ENCODE data around the gene PLEKHA6.

PLEKHA6 gene

GRCh38 chr1:204222006-204222763 lies 137.5 kb downstream of the PLEKHA6 start:
- DNase-seq (ENCODE audit: low read depth), result no peak
- TF ChIP-seq CTCF (IDR thresholded peaks at IDR 0.05; ENCODE audit: control insufficient read depth, extremely low read depth, insufficient read depth), result no peak
- no peak overlapping the region for H3K4me3 ChIP-seq (ENCODE audit: low read depth, low read length)

GRCh38 chr1:204221271-204221670 lies 138.5 kb downstream of the PLEKHA6 start:
- DNase-seq (ENCODE audit: low read depth), result no peak
- no peak for TF ChIP-seq CTCF (IDR thresholded peaks at IDR 0.05; ENCODE audit: control insufficient read depth, extremely low read depth, insufficient read depth)
- H3K4me3 ChIP-seq (ENCODE audit: low read depth, low read length), result no peak overlapping the region

GRCh38 chr1:204219971-204220616 lies 139.6 kb downstream of the PLEKHA6 start:
- no peak overlapping the region for H3K4me3 ChIP-seq (ENCODE audit: low read depth, low read length)
- DNase-seq (ENCODE audit: low read depth), result no peak
- TF ChIP-seq CTCF (IDR thresholded peaks at IDR 0.05; ENCODE audit: control insufficient read depth, extremely low read depth, insufficient read depth), result no peak

- H3K4me3 ChIP-seq (ENCODE audit: low read depth, low read length), result no peak overlapping the region
- no peak for DNase-seq (ENCODE audit: low read depth)
- no peak for TF ChIP-seq CTCF (IDR thresholded peaks at IDR 0.05; ENCODE audit: control insufficient read depth, extremely low read depth, insufficient read depth)
These were observed 141.2 kb downstream of the PLEKHA6 start for GRCh38 chr1:204218552-204218951.

- no peak for DNase-seq (ENCODE audit: low read depth)
- TF ChIP-seq CTCF (IDR thresholded peaks at IDR 0.05; ENCODE audit: control insufficient read depth, extremely low read depth, insufficient read depth), result no peak
- no peak overlapping the region for H3K4me3 ChIP-seq (ENCODE audit: low read depth, low read length)
These were observed 142.1 kb downstream of the PLEKHA6 start for GRCh38 chr1:204217648-204218000.

- no peak overlapping the region for H3K4me3 ChIP-seq (ENCODE audit: low read depth, low read length)
- DNase-seq (ENCODE audit: low read depth), result no peak
- TF ChIP-seq CTCF (IDR thresholded peaks at IDR 0.05; ENCODE audit: control insufficient read depth, extremely low read depth, insufficient read depth), result no peak
These were observed 142.7 kb downstream of the PLEKHA6 start for GRCh38 chr1:204216880-204217647.

Measured in LNCaP clone FGC (cell line).